OCI-M2 (cell line): ENCODE measurements around the gene HLA-DMB.
A peak's percentile ranks its signal among the peaks of the same experiment; 100 is the strongest.

Experiments used
- DNase-seq: peaks from one replicate; lab custom pipeline; 2025; ENCODE audit not compliant: unreplicated experiment; lab: John Stamatoyannopoulos, UW

Gene HLA-DMB

DNA sequence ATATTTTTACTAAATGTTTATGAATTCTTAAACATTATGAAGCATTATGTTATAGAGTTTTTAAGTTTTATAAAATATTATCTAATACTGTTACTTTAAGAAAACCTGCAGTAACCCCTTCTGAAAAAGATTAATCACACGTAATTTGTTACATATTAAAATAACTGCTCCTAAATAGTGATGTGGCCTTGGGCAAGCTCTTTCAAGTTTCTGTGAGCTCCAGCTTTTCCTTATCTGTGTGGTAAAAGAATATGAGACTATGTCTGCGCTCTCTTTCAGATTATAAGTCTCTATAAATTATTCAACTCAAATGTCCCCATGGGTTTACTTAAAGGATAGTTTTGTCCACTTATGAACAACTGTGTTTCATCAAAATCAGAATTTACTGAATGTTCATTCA, 31.9 kb downstream of the HLA-DMB start:
- no peak for DNase-seq

DNA sequence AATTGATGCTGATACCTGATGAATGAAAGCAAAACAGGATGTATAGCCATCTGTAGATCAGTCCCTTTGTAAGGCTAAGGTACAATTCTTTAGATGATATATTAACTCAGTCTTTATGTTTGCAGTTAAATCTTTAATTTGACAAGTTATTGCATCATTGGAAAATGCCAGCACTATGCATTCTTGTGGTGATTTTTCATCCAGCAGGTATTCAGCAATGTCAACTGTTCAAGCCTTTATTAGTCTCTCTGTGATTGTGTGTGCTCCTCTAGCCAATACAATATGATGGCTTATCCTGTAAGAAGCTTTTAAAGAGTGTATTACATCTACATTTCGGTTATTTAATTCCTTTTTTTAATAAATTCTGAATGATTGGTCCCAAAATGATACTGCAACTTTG, 34.3 kb downstream of the HLA-DMB start:
- no peak for DNase-seq

DNA sequence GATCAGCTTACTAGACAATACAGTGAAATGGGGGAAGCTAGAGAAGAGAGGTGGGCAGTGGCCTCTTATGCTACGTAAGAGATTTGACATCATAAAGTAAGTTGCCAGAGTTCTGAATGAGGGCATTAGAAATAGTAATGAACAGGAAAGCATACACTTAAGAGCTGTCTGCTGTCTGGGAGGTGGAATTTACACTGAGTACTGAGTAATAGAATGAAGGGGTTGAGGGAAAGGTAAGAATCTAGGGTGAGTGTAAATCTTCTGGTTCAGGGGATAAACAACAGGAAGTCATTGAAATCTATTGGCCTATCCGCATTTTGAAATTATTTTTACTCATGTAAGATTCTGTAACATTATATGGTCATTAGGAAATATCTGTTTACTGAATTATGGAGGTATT, 35.8 kb downstream of the HLA-DMB start:
- DNase-seq = no peak

DNA sequence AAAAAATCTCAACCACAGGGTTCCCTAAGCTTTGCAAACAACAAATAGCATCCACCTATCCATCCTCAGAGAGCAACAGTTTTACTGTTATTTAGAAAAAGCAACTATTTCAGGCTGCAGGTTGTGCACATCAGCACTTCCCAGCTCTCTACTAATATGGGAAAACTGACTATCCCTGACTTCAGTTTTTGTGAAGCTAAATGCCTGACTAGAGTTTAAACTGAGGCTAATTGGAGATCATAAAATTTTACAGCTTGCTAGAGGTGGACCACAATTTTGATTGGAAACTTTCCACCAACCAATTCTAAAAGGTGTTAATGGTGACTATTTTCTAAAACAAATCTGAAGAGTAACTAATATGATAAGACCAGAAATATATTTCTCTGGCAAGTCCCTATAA, 36.9 kb downstream of the HLA-DMB start:
- no peak for DNase-seq

DNA sequence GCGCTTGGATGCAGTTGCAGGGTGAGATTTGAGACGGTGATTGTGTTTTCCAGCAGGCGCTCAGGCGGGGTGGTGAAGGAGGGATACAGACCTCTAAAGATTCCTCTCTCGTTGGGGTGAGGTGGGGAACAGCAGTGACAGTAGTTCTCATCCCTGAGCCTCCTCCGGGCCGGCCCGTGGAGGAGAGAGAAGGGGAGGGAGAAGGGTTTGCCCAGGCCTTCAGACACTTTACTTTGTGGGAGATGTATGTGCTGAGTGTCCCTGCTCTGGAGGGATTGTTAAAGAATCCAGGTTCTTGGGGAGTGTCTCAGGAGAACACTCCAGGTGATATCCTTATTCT, 45.9 kb downstream of the HLA-DMB start:
- no peak for DNase-seq

DNA sequence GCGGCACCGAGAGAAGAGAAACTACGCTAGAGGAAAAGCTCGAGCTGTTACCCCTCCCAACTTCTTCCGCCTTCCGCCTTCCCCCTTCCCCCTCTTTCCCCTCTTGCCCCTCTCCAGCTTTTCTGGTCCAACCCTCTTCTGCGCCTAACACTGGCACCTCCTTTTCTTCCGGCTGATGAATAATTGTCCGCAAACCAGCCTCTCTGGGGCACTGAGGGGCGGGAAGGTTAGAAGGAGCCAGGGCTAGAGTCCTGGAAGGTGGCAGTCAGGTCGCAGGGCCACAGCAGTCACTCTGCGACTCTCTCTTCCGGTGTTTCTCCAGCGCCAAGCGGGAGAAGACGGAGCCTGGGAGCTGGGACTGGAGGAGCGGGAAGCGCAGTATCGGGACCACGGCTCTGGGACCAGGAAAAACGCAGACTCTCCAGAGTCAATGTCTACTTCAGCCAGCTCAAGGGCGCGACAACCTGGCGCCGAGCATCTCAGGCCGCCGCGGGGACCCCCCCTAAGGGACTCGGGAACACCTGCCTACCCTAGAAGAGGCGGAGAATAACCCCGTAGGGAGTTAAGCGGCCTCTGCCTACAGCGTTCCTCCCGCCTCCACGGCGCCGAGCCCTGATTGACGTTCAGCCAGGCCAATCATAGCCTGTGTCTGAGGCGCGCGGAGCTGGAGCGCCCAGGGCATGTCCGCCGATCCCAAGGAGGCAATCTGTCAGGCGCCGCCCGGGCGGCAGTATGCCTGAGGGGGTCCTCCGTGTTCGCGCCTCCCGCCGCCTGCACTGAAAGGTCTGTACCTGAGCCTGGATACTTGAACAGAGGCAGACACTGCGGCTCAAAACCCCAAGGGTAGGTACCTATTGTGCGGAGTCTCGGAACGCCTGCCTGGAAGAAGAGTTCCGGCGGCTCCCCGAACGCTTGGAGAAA, 46.5 kb downstream of the HLA-DMB start:
- peak; percentile 81 for DNase-seq

DNA sequence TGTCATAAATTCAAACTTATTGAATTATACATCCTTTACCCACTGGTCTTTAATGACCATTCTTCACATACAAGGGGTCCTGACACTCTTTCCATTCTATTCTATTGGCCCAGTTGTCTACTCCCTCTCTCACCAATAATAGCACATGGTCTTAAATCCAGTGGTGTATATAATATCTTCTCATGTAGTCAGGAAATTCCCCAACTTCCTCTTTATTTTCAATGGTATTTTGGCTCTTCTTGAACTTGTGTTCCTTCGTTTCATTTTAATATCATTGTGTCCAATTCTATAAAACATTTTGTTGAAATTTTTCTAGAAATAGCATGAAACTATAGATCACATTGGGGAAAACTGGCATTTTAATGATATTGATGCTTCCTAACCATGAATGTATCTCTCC, 50.0 kb downstream of the HLA-DMB start:
- no peak for DNase-seq

DNA sequence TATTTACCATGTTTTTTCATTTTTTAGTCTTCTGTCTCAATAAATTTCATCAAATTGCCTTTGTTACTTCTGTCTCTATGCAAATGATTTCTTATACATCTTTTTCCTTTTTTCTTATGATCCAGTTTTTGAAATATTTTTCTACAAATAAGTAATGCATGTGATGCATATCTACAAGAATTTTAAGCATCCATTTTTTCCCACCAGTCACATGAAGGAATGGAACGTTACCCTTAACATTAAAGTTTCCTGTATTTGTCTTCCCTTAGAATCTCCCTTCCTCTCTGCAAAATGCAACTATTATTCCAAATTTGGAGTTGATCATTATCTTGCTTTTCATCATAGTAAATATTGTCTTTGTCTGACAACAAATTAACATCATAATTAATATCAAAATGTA, 51.3 kb downstream of the HLA-DMB start:
- DNase-seq = no peak

DNA sequence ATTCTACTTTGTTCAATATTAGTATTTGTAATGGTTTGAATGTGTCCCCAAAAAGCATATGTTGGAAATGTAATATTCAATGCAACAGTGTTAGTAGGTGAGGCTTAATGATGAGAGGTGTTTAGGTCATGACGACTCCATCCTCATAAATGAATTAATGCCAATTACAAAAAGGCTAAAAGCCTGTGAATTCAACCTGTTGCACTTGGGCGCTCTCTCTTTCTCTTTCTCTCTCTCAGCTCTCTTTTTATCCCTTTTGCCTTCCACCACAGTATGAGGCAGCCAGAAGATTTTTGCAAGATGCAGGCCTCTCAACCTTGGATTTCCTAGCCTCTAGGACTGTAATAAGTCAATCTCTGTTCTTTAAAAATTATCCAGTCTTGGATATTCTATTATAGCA, 52.3 kb downstream of the HLA-DMB start:
- DNase-seq = no peak

DNA sequence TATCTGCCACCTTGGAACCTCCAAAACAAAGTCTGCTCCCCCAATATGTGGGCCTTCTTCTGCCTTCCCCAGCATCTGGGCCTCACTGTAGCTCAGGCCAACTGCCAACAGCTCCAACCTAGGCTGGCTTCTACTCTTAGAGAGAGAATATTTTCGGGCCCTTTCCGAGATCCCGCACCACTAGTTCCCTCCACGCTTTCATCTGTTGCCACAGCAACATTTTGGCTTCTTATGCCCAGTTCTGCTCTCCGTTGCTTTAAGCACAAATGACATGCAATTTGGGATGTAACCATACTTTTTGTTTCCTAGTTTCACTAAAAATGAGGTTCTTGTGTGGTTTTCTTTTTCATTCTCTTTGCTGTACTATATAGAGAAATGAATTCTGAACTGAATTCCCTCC, 53.2 kb downstream of the HLA-DMB start:
- DNase-seq = no peak

DNA sequence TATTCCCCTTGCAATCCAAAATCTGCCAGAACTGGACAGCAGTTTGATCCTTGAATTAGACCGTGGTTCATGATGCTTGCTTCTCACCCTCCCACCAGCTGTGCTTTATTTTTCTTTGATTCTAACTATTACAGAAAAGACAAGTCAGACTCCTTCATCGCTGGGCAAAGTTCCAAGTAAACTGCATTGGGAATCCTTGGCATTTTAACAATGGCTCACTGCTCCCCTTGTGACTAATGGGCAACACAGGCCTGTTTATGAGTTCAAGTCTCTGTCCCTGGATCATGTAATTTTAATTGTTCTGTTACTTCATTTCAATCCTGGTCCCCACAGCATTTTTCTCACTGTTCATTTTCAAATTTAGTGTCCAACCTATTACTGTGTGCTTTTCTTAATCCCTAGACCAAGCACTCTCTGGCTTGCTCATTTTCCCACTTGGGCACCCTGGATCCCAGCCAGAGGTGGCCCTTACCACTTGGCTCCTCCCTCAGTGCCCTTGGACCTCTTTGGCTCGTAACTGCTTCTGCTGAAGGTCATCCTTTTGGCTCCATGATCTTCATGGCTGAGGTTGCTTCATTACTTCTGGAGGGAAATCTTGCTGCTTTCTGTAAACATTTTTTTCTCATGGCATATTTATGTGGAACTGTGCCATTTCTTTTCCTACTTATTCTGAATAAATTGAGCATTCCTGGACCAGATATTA, 54.0 kb downstream of the HLA-DMB start:
- DNase-seq = no peak

DNA sequence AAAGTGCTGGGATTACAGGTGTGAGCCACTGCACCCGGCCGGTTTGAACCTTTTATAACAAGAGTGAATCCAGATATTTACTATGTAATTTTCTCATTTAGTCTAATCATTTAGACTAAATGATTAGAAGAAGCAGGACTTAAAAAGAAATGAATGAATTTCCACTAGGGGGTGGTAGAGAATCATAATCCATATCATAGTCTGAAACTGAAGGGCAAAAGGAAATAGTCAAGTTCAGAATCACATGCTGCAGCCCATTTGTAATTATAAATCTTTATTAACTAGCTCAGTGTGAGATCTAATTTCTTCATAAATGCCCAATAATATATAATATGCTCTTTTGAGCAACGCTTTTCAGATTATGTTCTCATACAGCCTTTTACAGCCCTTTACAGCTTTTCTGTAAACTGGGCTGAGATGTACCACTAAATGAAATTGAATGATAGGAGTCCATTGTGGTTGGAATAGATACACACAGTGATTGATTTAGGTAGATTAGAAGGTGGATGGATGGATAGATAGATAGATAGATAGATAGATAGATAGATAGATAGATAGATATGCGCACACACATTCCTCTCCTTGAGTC, 55.0 kb downstream of the HLA-DMB start:
- peak; percentile 24 for DNase-seq
